ENCODE measurements around the gene GMDS.

GMDS gene

GRCh38 chr6:1612974-1613306 is 632.5 kb downstream of the GMDS start:
- peak; percentile 60 for DNase-seq (ENCODE audit: low spot score)

GRCh38 chr6:1612299-1612973 is 633.0 kb downstream of the GMDS start:
- no peak for DNase-seq (ENCODE audit: low spot score)

- peak; percentile 34 for DNase-seq (ENCODE audit: low spot score)
These were observed 633.7 kb downstream of the GMDS start for GRCh38 chr6:1611572-1612298.

- DNase-seq (ENCODE audit: low spot score): peak; percentile 86
These were observed 634.2 kb downstream of the GMDS start for GRCh38 chr6:1611322-1611571.

GRCh38 chr6:1610497-1611321 is 634.7 kb downstream of the GMDS start:
- DNase-seq (ENCODE audit: low spot score): peak; percentile 47

GRCh38 chr6:1609648-1610496 is 635.5 kb downstream of the GMDS start, which contains the start of gene FOXC1:
FOXC1 (plus strand) TSS chr6:1609915; CDS start chr6:1610446, 531 bp downstream.
- peak; percentile 99 for DNase-seq (ENCODE audit: low spot score)

GRCh38 chr6:1609041-1609647 is 636.3 kb downstream of the GMDS start:
- DNase-seq (ENCODE audit: low spot score): no peak

GRCh38 chr6:1608222-1609040 is 637.0 kb downstream of the GMDS start:
- no peak for DNase-seq (ENCODE audit: low spot score)

- no peak for DNase-seq (ENCODE audit: low spot score)
These were observed 637.7 kb downstream of the GMDS start for GRCh38 chr6:1607516-1608221.

- DNase-seq (ENCODE audit: low spot score): no peak
These were observed 638.5 kb downstream of the GMDS start for GRCh38 chr6:1606780-1607515.

GRCh38 chr6:1605893-1606779 is 639.3 kb downstream of the GMDS start:
- DNase-seq (ENCODE audit: low spot score): no peak

GRCh38 chr6:1605004-1605892 is 640.2 kb downstream of the GMDS start:
- DNase-seq (ENCODE audit: low spot score): no peak

- peak; percentile 89 for DNase-seq (ENCODE audit: low spot score)
These were observed 641.0 kb downstream of the GMDS start for GRCh38 chr6:1604158-1605003.

- DNase-seq (ENCODE audit: low spot score): no peak
These were observed 641.7 kb downstream of the GMDS start for GRCh38 chr6:1603708-1604107.

- no peak for DNase-seq (ENCODE audit: low spot score)
These were observed 643.2 kb downstream of the GMDS start for GRCh38 chr6:1602049-1602713.

Measured in GM03348 (cell line).